Measurements from ENCODE around the gene ARAP1.

ARAP1 gene

GRCh38 chr11:72779495-72780128 is 27.4 kb upstream of the ARAP1 start:
- in situ Hi-C loops (cut with HindIII; ENCODE audit: low sequenced_read_pairs) = no loop called here
- no peak overlapping the region for H3K4me3 ChIP-seq (ENCODE audit: low read depth, low read length)
- TF ChIP-seq CTCF (IDR thresholded peaks at IDR 0.05; ENCODE audit: low read depth, low read length) = no peak
- DNase-seq (ENCODE audit: low read depth, low spot score) = no peak

- in situ Hi-C loops (cut with HindIII; ENCODE audit: low sequenced_read_pairs) = no loop called here
- no peak for DNase-seq (ENCODE audit: low read depth, low spot score)
- H3K4me3 ChIP-seq (ENCODE audit: low read depth, low read length) = no peak overlapping the region
- no peak for TF ChIP-seq CTCF (IDR thresholded peaks at IDR 0.05; ENCODE audit: low read depth, low read length)
These were observed 26.6 kb upstream of the ARAP1 start for GRCh38 chr11:72778535-72779494.

GRCh38 chr11:72777755-72778278 is 25.6 kb upstream of the ARAP1 start:
- in situ Hi-C loops (cut with HindIII; ENCODE audit: low sequenced_read_pairs) = no loop called here
- no peak for DNase-seq (ENCODE audit: low read depth, low spot score)
- TF ChIP-seq CTCF (IDR thresholded peaks at IDR 0.05; ENCODE audit: low read depth, low read length) = no peak
- no peak overlapping the region for H3K4me3 ChIP-seq (ENCODE audit: low read depth, low read length)

- in situ Hi-C loops (cut with HindIII; ENCODE audit: low sequenced_read_pairs) = no loop called here
- no peak for TF ChIP-seq CTCF (IDR thresholded peaks at IDR 0.05; ENCODE audit: low read depth, low read length)
- H3K4me3 ChIP-seq (ENCODE audit: low read depth, low read length) = no peak overlapping the region
- DNase-seq (ENCODE audit: low read depth, low spot score) = no peak
These were observed 24.9 kb upstream of the ARAP1 start for GRCh38 chr11:72776844-72777754.

GRCh38 chr11:72776117-72776843 is 24.1 kb upstream of the ARAP1 start:
- no peak for DNase-seq (ENCODE audit: low read depth, low spot score)
- H3K4me3 ChIP-seq (ENCODE audit: low read depth, low read length) = no peak overlapping the region
- no peak for TF ChIP-seq CTCF (IDR thresholded peaks at IDR 0.05; ENCODE audit: low read depth, low read length)
- in situ Hi-C loops (cut with HindIII; ENCODE audit: low sequenced_read_pairs) = no loop called here
